PC-9 (cell line): ENCODE results near the gene SPAG9.

Source experiments
- EZH2 ChIP-seq: fragments of 200-600 bp; sonication (generic); IDR thresholded peaks from 2 replicates; pipeline ENCODE4 v1.8.0; 2017; ENCODE audit warnings: antibody characterized with exemption, low read depth
- TF ChIP-seq, protein P1 (sequence below): fragments of 200-600 bp; sonication (generic); conservative IDR thresholded peaks from 2 replicates; pipeline ENCODE4 v1.6.1; 2017; ENCODE audit warnings: mixed run types, antibody characterized with exemption, mild to moderate bottlenecking, moderate library complexity

- TF ChIP-seq, protein P1, sequence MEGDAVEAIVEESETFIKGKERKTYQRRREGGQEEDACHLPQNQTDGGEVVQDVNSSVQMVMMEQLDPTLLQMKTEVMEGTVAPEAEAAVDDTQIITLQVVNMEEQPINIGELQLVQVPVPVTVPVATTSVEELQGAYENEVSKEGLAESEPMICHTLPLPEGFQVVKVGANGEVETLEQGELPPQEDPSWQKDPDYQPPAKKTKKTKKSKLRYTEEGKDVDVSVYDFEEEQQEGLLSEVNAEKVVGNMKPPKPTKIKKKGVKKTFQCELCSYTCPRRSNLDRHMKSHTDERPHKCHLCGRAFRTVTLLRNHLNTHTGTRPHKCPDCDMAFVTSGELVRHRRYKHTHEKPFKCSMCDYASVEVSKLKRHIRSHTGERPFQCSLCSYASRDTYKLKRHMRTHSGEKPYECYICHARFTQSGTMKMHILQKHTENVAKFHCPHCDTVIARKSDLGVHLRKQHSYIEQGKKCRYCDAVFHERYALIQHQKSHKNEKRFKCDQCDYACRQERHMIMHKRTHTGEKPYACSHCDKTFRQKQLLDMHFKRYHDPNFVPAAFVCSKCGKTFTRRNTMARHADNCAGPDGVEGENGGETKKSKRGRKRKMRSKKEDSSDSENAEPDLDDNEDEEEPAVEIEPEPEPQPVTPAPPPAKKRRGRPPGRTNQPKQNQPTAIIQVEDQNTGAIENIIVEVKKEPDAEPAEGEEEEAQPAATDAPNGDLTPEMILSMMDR = no peak
- TF ChIP-seq EZH2 = no peak
Measured at GRCh38 chr17:50945779-50946222, 174.9 kb downstream of the SPAG9 start.
